AG09309 (cell line): ENCODE data around the gene MAN1C1.

Experiments used
- DNase-seq: peaks from one replicate; pipeline ENCODE4 v3.0.0-alpha.2; 2010; ENCODE audit warnings: low read depth
- H3K4me3 ChIP-seq: 2 replicates; pipeline ENCODE4 v1.5.1; 2011; ENCODE audit warnings: mild to moderate bottlenecking, low read depth, low read length, moderate library complexity; ENCODE audit not compliant: control insufficient read depth
- CTCF ChIP-seq: IDR thresholded peaks from 2 replicates; pipeline ENCODE4 v1.5.1; 2011; ENCODE audit warnings: mild to moderate bottlenecking, low read depth, low read length, inconsistent platforms; ENCODE audit not compliant: insufficient read depth, control insufficient read depth; ENCODE audit errors: missing control alignments

The MAN1C1 gene

GRCh38 chr1:25623731-25624130 is 7.1 kb downstream of the MAN1C1 start:
- H3K4me3 ChIP-seq: no peak overlapping the region
- no peak for DNase-seq
- TF ChIP-seq CTCF: no peak

GRCh38 chr1:25624156-25624555 is 7.6 kb downstream of the MAN1C1 start:
- TF ChIP-seq CTCF: no peak
- DNase-seq: no peak
- no peak overlapping the region for H3K4me3 ChIP-seq

GRCh38 chr1:25624604-25625003 is 8.0 kb downstream of the MAN1C1 start:
- DNase-seq: no peak
- no peak for TF ChIP-seq CTCF
- no peak overlapping the region for H3K4me3 ChIP-seq

GRCh38 chr1:25626018-25626417 is 9.4 kb downstream of the MAN1C1 start:
- DNase-seq: no peak
- no peak overlapping the region for H3K4me3 ChIP-seq
- no peak for TF ChIP-seq CTCF

GRCh38 chr1:25628741-25629421 is 12.3 kb downstream of the MAN1C1 start:
- no peak overlapping the region for H3K4me3 ChIP-seq
- DNase-seq: no peak
- TF ChIP-seq CTCF: no peak

- TF ChIP-seq CTCF: no peak
- H3K4me3 ChIP-seq: no peak overlapping the region
- DNase-seq: no peak
Measured at GRCh38 chr1:25629836-25630235, 13.2 kb downstream of the MAN1C1 start.
